Activated CD4-positive, alpha-beta T cell treated with anti-CD3 and anti-CD28 coated beads, Interleukin-10, Interleukin-2, amounts not matched to agents 100 ng/mL and 50 ng/mL, durations not matched to agents 16 hours and 8 hours (primary cell): Measurements from ENCODE around the gene KCNJ12.
"Not testable (repeated sequence)": the region's sequence is repeated elsewhere in the genome, so short reads cannot be mapped to it uniquely, and the experiment has no call there.

ENCODE experiments used
- DNase-seq: peaks from one replicate; pipeline ENCODE4 v3.0.0-alpha.2; 2020

The KCNJ12 gene

GRCh38 chr17:21349358-21350050 is 26.7 kb upstream of the KCNJ12 start:
- not testable (repeated sequence) for DNase-seq

DNA sequence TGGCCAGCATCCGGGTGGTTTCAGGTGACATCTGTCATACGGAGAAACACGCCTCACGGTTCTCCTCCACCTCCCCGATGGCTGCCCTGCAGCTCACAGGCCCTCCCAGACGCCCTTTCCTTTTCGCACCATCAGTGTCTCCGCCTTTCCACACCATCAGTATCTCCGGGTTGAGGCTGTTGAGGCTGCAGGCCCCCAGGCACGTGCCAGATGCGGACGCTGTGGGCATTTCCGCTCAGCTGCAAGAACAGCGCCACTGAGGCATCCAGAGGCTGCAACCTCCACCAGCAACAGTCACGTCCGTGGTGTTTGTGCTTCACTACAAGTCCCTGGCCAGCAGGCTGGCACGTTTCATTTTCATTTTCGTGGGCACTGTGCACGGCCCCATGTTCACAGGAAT is 25.7 kb upstream of the KCNJ12 start:
- not testable (repeated sequence) for DNase-seq

DNA sequence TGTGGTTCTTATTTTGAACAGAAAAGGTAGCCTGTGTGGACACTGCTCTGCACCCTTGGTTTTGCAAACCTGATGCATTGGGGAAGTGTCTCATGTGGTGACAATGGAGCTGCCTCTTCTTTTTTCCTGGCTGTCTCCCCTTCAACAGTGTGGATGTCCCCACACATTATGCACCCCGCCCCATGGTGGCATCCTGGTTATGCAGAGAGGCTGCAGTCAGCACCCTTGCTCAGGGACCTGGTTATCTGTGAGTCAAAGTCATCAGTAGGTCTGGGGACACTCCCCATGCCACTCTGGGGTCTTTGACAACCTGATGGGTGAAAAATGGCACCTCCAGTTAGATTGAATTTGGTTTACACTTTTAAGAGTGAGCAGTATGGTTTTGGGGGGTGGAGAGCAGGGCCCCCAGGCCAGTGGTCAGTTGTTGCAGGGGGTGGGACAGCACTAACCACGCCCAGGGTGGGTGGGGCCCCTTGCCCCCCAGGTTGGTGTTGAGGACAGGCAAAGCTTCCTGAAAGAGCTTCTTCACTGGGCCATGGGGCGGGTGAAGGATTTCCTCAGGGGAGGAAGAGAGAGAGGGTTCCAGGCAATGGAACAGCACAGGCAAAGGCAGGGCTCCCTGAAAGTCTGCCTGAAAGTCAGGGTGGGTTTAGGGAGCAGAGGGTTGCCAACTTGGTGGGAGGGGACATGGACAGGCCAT is 24.6 kb upstream of the KCNJ12 start:
- DNase-seq = no peak

DNA sequence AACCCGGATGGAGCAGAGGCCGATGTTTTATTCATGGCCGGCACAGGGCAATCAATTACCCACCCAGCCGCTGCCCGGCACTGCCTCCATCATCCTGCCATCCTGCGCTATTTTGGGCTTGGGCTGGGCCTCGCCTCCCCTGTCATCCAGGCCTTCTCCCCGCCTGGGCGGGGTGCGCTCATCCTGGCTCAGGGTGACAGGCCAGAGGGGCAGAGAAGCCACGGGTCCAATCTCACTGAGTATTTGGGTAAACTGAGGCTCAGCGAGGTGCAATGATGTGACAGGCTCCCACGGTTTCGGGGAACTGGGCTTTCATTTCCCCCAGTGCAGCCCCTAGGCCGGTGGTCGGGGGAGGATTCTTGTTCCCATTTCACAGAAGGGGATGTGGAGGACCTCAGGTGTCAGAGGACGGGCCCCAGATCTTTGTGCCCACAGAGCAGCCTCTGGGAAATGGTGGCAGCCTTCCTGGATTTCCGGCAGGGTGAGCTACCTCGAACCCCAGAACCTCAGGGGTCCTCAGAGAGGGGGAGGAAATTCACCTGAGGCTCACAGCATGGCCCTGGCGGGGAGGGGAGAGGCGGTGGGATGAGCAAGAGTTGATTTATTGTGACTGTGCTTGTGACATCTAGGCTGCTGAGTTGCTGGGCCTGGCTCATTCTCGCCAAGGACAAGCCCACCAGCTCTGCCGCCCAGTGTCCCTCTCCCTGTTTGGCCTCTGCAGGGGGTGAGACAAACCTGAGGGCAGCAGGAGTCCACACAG is 23.8 kb upstream of the KCNJ12 start:
- no peak for DNase-seq

DNA sequence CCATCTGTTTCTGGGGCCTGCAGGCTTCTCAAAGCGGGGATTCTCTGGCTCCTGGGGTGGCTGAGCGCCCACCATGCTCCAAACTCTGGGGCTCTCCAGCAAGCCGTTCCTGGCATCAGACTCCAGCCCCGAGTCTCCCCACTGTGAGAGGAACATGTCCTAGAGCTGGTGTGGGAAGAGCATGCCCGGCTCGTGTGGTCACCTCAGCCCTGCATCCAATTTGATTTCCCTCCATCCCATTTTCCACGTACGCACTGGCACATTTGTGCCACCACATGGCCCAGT is 23.2 kb upstream of the KCNJ12 start:
- no peak for DNase-seq

- no peak for DNase-seq
Observed at GRCh38 chr17:21353326-21354010, 22.7 kb upstream of the KCNJ12 start.

GRCh38 chr17:21354796-21355385 is 21.3 kb upstream of the KCNJ12 start:
- no peak for DNase-seq

GRCh38 chr17:21355586-21355985 is 20.6 kb upstream of the KCNJ12 start:
- no peak for DNase-seq

- DNase-seq = no peak
Observed at GRCh38 chr17:21356537-21357127, 19.5 kb upstream of the KCNJ12 start.

DNA sequence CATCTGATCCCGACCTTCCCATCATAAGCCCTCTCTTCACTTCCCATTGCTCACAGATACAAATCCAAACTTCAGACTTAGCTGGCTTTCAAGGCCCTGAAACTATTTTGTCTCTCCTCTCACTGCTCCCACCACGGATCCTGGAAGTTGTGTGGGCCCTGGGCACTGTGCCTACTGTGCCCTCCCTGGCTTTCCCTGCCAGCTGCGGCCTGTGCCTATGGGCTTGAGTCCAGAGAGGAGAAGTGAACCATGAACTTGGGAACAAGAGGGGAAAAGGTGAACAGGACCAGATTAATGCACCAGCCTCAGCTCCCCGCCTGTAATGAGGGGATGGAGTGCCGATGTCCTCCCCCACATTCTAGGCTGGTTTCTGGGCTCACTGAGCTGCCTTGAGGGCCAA is 18.9 kb upstream of the KCNJ12 start:
- DNase-seq = no peak

- no peak for DNase-seq
Observed at GRCh38 chr17:21357696-21358656, 18.2 kb upstream of the KCNJ12 start.

GRCh38 chr17:21358682-21359482 is 17.3 kb upstream of the KCNJ12 start:
- DNase-seq = no peak

GRCh38 chr17:21359483-21359840 is 16.7 kb upstream of the KCNJ12 start:
- no peak for DNase-seq

- no peak for DNase-seq
Observed at GRCh38 chr17:21360048-21360447, 16.1 kb upstream of the KCNJ12 start.

- DNase-seq = no peak
Observed at GRCh38 chr17:21361020-21361809, 14.9 kb upstream of the KCNJ12 start.

DNA sequence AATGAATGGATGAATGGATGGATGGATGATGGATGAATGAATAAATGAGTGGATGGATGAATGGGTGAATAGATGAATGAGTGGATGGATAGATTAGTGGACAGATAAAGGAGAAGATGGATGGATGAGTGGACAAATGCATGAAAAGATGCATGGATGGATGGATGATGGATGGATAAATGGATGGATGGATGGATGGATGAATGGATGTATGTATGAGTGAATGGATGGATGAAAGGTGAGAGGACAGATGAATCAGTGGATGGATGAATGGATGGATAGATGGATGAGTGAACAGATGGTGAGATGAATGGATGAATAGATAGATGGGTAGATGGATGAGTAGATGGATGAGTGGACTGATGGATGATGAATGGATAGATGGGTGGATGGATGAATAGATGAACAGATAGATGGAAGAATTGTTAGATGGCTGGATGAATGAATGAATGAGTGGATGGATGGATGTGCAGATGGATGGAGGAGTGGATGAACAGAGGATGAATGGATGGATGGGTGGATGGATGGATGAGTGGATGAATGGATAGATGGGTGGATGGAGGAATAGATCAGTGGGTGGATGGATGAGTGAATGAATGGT is 13.7 kb upstream of the KCNJ12 start:
- DNase-seq = no peak

- DNase-seq = no peak
Observed at GRCh38 chr17:21363776-21364642, 12.1 kb upstream of the KCNJ12 start.

- no peak for DNase-seq
Observed at GRCh38 chr17:21365016-21365415, 11.1 kb upstream of the KCNJ12 start.
